HCT116 (cell line): ENCODE data around the gene G0S2.

Source experiments
- CEBPB ChIP-seq: IDR thresholded peaks from 2 replicates; pipeline ENCODE4 v1.6.1; 2012; ENCODE audit warnings: low read depth
- CTCF ChIP-seq, 3 experiments: fragments of 200-600 bp in 1 of 3; sonication (generic) in 1 of 3; IDR thresholded peaks in 2 of 3; conservative IDR thresholded peaks in 1 of 3; 2 replicates each; pipeline ENCODE4 v1.5.1; 2012 to 2017; ENCODE audit warnings: low read depth in 2 of 3, low read length in 2 of 3, antibody characterized with exemption in 1 of 3, borderline replicate concordance in 1 of 3, control low read depth in 1 of 3, mild to moderate bottlenecking in 1 of 3, mixed read lengths in 1 of 3, mixed run types in 1 of 3, moderate library complexity in 1 of 3; ENCODE audit not compliant: insufficient read depth in 1 of 3
- EZH2 ChIP-seq: fragments of 200-600 bp; sonication (generic); IDR thresholded peaks from 2 replicates; pipeline ENCODE4 v1.6.1; 2017; ENCODE audit warnings: antibody characterized with exemption, mixed run types
- MAX ChIP-seq: IDR thresholded peaks from 2 replicates; pipeline ENCODE4 v1.6.1; 2012
- POLR2A ChIP-seq: IDR thresholded peaks from 2 replicates; pipeline ENCODE4 v1.7.0; 2011; ENCODE audit warnings: borderline replicate concordance; ENCODE audit not compliant: insufficient read depth, insufficient read length; ENCODE audit errors: extremely low read depth
- YY1 ChIP-seq: IDR thresholded peaks from 2 replicates; pipeline ENCODE4 v1.6.1; 2011; ENCODE audit warnings: low read length, low read depth, moderate library complexity, mild to moderate bottlenecking; ENCODE audit not compliant: insufficient replicate concordance; ENCODE audit errors: extremely low read depth

- no peak for TF ChIP-seq CTCF (IDR thresholded peaks at IDR 0.05 in 2 of 3, conservative IDR thresholded peaks at IDR 0.05 in 1 of 3; ENCODE audit: borderline replicate concordance in 1 of 3, insufficient read depth in 1 of 3, low read depth in 2 of 3, low read length in 2 of 3)
- no peak for TF ChIP-seq POLR2A
- no peak for TF ChIP-seq EZH2
- TF ChIP-seq MAX = no peak
- no peak for TF ChIP-seq CEBPB
- TF ChIP-seq YY1 = no peak
Observed at GRCh38 chr1:209678981-209679539, 3.8 kb downstream of the G0S2 start.
